OCI-LY3 (cell line): Measurements from ENCODE around the gene EIF3F.

Experiments used
- H2AFZ ChIP-seq: fragments of 200-600, 300-600 bp; shearing (Covaris generic); 2 replicates; pipeline ENCODE4 v1.6.0; 2014; ENCODE audit warnings: antibody characterized with exemption, low read depth, low read length
- H3K27ac ChIP-seq: fragments of 200-600, 300-600 bp; sonication (generic); 2 replicates; pipeline ENCODE4 v1.5.1; 2014; ENCODE audit warnings: mild to moderate bottlenecking, low read length, moderate library complexity, mixed read lengths
- H3K27me3 ChIP-seq: fragments of 200-600, 300-600 bp; sonication (generic); 2 replicates; pipeline ENCODE4 v1.6.1; 2014; ENCODE audit warnings: low read depth, low read length, mixed read lengths
- H3K36me3 ChIP-seq: fragments of 200-600, 300-600 bp; sonication (generic); replicated peaks from 2 replicates; pipeline ENCODE3; 2014; ENCODE audit warnings: low read depth, low read length, mixed read lengths
- H3K4me1 ChIP-seq: fragments of 300-600, 200-600 bp; sonication (generic); 2 replicates; pipeline ENCODE4 v1.6.1; 2014; ENCODE audit warnings: low read length, mixed read lengths
- H3K4me2 ChIP-seq: fragments of 200-600, 300-600 bp; sonication (generic); 2 replicates; pipeline ENCODE4 v1.6.1; 2014; ENCODE audit warnings: low read length, mixed read lengths
- H3K4me3 ChIP-seq: fragments of 300-600, 200-600 bp; sonication (generic); 2 replicates; pipeline ENCODE4 v1.5.1; 2014; ENCODE audit warnings: antibody characterized with exemption, mild to moderate bottlenecking, low read length, moderate library complexity
- H3K79me2 ChIP-seq: fragments of 300-600, 200-600 bp; shearing (Covaris generic); 2 replicates; pipeline ENCODE4 v1.6.1; 2014; ENCODE audit warnings: mild to moderate bottlenecking, low read length, mixed read lengths
- H3K9ac ChIP-seq: fragments of 300-600, 200-600 bp; shearing (Covaris generic); 2 replicates; pipeline ENCODE4 v1.6.0; 2014; ENCODE audit warnings: mild to moderate bottlenecking, low read length, moderate library complexity
- H3K9me3 ChIP-seq: fragments of 200-600, 300-600 bp; shearing (Covaris generic); 2 replicates; pipeline ENCODE4 v1.6.1; 2014; ENCODE audit warnings: low read length, mixed read lengths; ENCODE audit not compliant: insufficient read depth
- H4K20me1 ChIP-seq: fragments of 200-600, 300-600 bp; sonication (generic); 2 replicates; pipeline ENCODE4 v1.6.1; 2016; ENCODE audit warnings: low read length, mixed read lengths; ENCODE audit not compliant: insufficient read depth
- CTCF ChIP-seq: fragments of 200-600, 300-600 bp; sonication (generic); IDR thresholded peaks from 2 replicates; pipeline ENCODE4 v1.5.1; 2014; ENCODE audit warnings: antibody characterized with exemption, low read length, low read depth
- EZH2phosphoT487 ChIP-seq: fragments of 200-600 bp; shearing (Covaris generic); IDR thresholded peaks from 2 replicates; pipeline ENCODE4 v1.6.1; 2018; ENCODE audit warnings: antibody characterized with exemption, mixed run types, low read depth

Gene EIF3F

GRCh38 chr11:7994581-7995278 is 7.6 kb downstream of the EIF3F start:
- Histone ChIP-seq H3K36me3 (peaks cover 62% of the 10 kb centered on the region), H3K4me3 (no peak overlapping the region), H4K20me1 (no peaks in the 10 kb centered on the region), H3K27me3 (no peaks in the 10 kb centered on the region), H3K4me2 (no peak overlapping the region), H2AFZ (no peak overlapping the region), H3K27ac (no peak overlapping the region), H3K4me1 (no peaks in the 10 kb centered on the region), H3K9ac (no peak overlapping the region), H3K79me2 (peaks cover 9% of the 10 kb centered on the region), H3K9me3 (no peaks in the 10 kb centered on the region)
- TF ChIP-seq EZH2phosphoT487, result no peak
- TF ChIP-seq CTCF, result no peak

GRCh38 chr11:7999795-8000194 is 12.7 kb downstream of the EIF3F start:
- Histone ChIP-seq H2AFZ (no peak overlapping the region), H3K27ac (no peak overlapping the region), H3K4me2 (no peak overlapping the region), H3K9ac (no peak overlapping the region), H3K79me2 (no peaks in the 10 kb centered on the region), H3K4me1 (no peaks in the 10 kb centered on the region), H4K20me1 (no peaks in the 10 kb centered on the region), H3K4me3 (no peak overlapping the region), H3K36me3 (peaks cover 42% of the 10 kb centered on the region), H3K9me3 (no peaks in the 10 kb centered on the region), H3K27me3 (no peaks in the 10 kb centered on the region)
- TF ChIP-seq EZH2phosphoT487 (no peak), CTCF (no peak)

- H3K27ac ChIP-seq, result no peak overlapping the region
- H4K20me1 ChIP-seq, result no peaks in the 10 kb centered on the region
- H3K9ac ChIP-seq, result no peak overlapping the region
- no peaks in the 10 kb centered on the region for H3K79me2 ChIP-seq
- H3K27me3 ChIP-seq, result no peaks in the 10 kb centered on the region
- H3K4me2 ChIP-seq, result no peak overlapping the region
- H3K4me1 ChIP-seq, result no peaks in the 10 kb centered on the region
- H3K9me3 ChIP-seq, result no peaks in the 10 kb centered on the region
- H3K36me3 ChIP-seq, result peaks cover 36% of the 10 kb centered on the region
- no peak overlapping the region for H3K4me3 ChIP-seq
- no peak overlapping the region for H2AFZ ChIP-seq
- TF ChIP-seq CTCF, result no peak
- no peak for TF ChIP-seq EZH2phosphoT487
These were observed 13.3 kb downstream of the EIF3F start for GRCh38 chr11:8000390-8000789.

- Histone ChIP-seq H3K4me3 (no peak overlapping the region), H3K79me2 (no peaks in the 10 kb centered on the region), H4K20me1 (no peaks in the 10 kb centered on the region), H3K36me3 (peaks cover 15% of the 10 kb centered on the region), H3K27ac (no peak overlapping the region), H3K9me3 (no peaks in the 10 kb centered on the region), H3K9ac (no peak overlapping the region), H3K4me1 (no peaks in the 10 kb centered on the region), H3K4me2 (no peak overlapping the region), H2AFZ (no peak overlapping the region), H3K27me3 (no peaks in the 10 kb centered on the region)
- TF ChIP-seq EZH2phosphoT487, result no peak
- TF ChIP-seq CTCF, result no peak
These were observed 15.5 kb downstream of the EIF3F start for GRCh38 chr11:8002676-8003075.
